Heart left ventricle (tissue), 13 donors: Measurements from ENCODE around the gene HHAT.

ENCODE experiments used
- CTCF ChIP-seq, 12 donors: fragments of 200-600 bp; sonication (generic) in 4 of 12; IDR thresholded peaks; one replicate each; pipeline versions ENCODE4 v1.5.0 to v1.8.0; 2018 to 2022; ENCODE audit warnings: antibody characterized with exemption in 12 of 12, mild to moderate bottlenecking in 5 of 12
- POLR2A ChIP-seq, 2 donors: fragments of 450-650 bp; IDR thresholded peaks; one replicate each; pipeline ENCODE4 v1.6.1; 2017; ENCODE audit warnings: antibody characterized with exemption in 2 of 2, mild to moderate bottlenecking in 2 of 2, moderate library complexity in 2 of 2
- donor health status: ischemic (EF 13 %, LVEDD 7.1; RV severe dilation, severe dysfunction).
- donor health status: DM: no; HTN: yes; CAD: no.
- donor health status: DM: no; HTN: no; CAD: no.
- donor health status: ischemic (EF 25% LVEDD 6.9; RV normal size, moderate dysfunction).
- donor health status: ischemic (EF 25% LVEDD 5.7; RV mildly dilated, moderate dysfunction).
- donor health status: ischemic (EF 35%, LVEDD 5.7; RV mildly dilated, moderate dysfunction).
- donor health status: nonischemic (EF 11% LVEDD 7.7; RV severe dilation, severe dysfunction).
- donor health status: DM: yes; HTN: yes; CAD: no.
- donor health status: PGD.
- donor health status: ischemic (EF 29% LVEDD 5.4; RV normal size, mild dysfunction).
- donor health status: nonischemic (EF 23%, LVEDD 6.1; RV moderate dilation, normal function).

- TF ChIP-seq CTCF (IDR thresholded peaks at IDR 0.05) (no peak), POLR2A (IDR thresholded peaks at IDR 0.05) (no peak)
Observed at GRCh38 chr1:210647406-210648333, 319.0 kb downstream of the HHAT start.
